ENCODE data around the gene ATP5F1E. TPM values are rescaled to one million over a fixed set of nuclear protein-coding genes. Genes with fewer than 3 reads are reported as not detected.

The ATP5F1E gene
- total and polyA plus RNA-seq, 2 donors (not counting 3 experiments of a cell fraction or from before 2014, with no cell fraction given): 29.0 to 107 TPM

GRCh38 chr20:59001068-59001448, 31.1 kb downstream of the ATP5F1E start:
- TF ChIP-seq EZH2 (IDR thresholded peaks at IDR 0.05; ENCODE audit: borderline replicate concordance, low read depth, low read length, severe bottlenecking) (no peak), GATA2 (IDR thresholded peaks at IDR 0.05; ENCODE audit: insufficient read depth, insufficient read length, low read depth, low read length) (no peak)
- ChIA-PET POLR2A (no interaction called here), CTCF (no interaction called here)

DNA sequence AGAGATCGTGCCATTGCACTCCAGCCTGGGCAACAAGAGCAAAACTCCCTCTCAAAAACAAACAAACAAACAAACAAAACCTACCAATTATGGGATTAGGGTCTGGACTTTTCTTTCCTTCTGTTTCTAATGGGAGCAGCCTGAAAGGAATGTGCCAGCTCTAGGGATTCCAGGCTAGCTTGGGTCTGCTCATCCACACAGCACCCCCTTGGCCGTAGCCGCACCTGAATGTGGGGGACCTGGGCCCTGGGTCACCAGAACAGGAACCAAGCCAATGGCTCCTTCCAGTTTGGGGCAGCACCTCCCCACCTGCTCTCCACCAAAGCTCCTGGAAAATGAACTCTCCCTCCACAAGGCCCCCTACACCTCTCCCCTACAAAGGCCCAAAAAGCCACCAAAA, 31.8 kb downstream of the ATP5F1E start:
- Histone ChIP-seq H3K9ac (replicated peaks; ENCODE audit: extremely low read depth, insufficient read depth, low read length) (no peak overlapping the region), H3K9me1 (replicated peaks; ENCODE audit: control insufficient read depth, extremely low read depth, insufficient read depth, low read length) (no peaks in the 10 kb centered on the region), H3K9me3 (replicated peaks; ENCODE audit: control insufficient read depth, insufficient read depth, low read length) (no peaks in the 10 kb centered on the region), H3K4me2 (ENCODE audit: insufficient read depth, low read length) (no peak overlapping the region), H3K27me3 (ENCODE audit: control insufficient read depth in 2 of 2, insufficient read depth in 2 of 2, low read length in 2 of 2) (no peaks in the 10 kb centered on the region), H3K4me1 (ENCODE audit: control insufficient read depth, extremely low read depth, insufficient read depth, low read length) (peaks cover 9% of the 10 kb centered on the region), H3K36me3 (ENCODE audit: control insufficient read depth in 2 of 2, extremely low read depth in 1 of 2, insufficient read depth in 2 of 2, low read length in 2 of 2) (peaks cover 16 to 46% of the 10 kb centered on the region in 2 experiments), H3K79me2 (ENCODE audit: control insufficient read depth, insufficient read depth, low read length) (peaks cover 29% of the 10 kb centered on the region), H4K20me1 (replicated peaks; ENCODE audit: control insufficient read depth, extremely low read depth, insufficient read depth, low read length) (no peaks in the 10 kb centered on the region), H3K4me3 (replicated peaks in 1 of 3; ENCODE audit: insufficient read depth in 1 of 3, low read depth in 1 of 3, low read length in 3 of 3) (no peak overlapping the region), H2AFZ (ENCODE audit: low read depth, low read length) (no peak overlapping the region), H3K27ac (ENCODE audit: insufficient read depth, low read depth, low read length) (no peak overlapping the region)
- ChIA-PET CTCF (interaction anchor here (0.6 kb wide), 1 partner anchor 677 kb away, joined by 3 read pairs; no protein-coding TSS in a partner anchor), POLR2A (interaction anchor here (0.7 kb wide), 1 partner anchor 16 kb away, joined by 4 read pairs; no protein-coding TSS in a partner anchor)
- dilution Hi-C loops (cut with MboI; ENCODE audit: extremely low pct_ligation_motif_present, low sequenced_read_pairs): no loop called here
- FAIRE-seq: no peak
- no TSS peak for BruUV-seq (replicated peaks)
- intact Hi-C loops (cut with micrococcal nuclease): no loop called here
- DNase-seq (ENCODE audit: low read depth, low spot score): no peak
- no peak for TF ChIP-seq JUN (IDR thresholded peaks at IDR 0.05; ENCODE audit: borderline replicate concordance, insufficient read depth, insufficient read length, low read depth)
- TF ChIP-seq, protein P1, sequence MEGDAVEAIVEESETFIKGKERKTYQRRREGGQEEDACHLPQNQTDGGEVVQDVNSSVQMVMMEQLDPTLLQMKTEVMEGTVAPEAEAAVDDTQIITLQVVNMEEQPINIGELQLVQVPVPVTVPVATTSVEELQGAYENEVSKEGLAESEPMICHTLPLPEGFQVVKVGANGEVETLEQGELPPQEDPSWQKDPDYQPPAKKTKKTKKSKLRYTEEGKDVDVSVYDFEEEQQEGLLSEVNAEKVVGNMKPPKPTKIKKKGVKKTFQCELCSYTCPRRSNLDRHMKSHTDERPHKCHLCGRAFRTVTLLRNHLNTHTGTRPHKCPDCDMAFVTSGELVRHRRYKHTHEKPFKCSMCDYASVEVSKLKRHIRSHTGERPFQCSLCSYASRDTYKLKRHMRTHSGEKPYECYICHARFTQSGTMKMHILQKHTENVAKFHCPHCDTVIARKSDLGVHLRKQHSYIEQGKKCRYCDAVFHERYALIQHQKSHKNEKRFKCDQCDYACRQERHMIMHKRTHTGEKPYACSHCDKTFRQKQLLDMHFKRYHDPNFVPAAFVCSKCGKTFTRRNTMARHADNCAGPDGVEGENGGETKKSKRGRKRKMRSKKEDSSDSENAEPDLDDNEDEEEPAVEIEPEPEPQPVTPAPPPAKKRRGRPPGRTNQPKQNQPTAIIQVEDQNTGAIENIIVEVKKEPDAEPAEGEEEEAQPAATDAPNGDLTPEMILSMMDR (IDR thresholded peaks at IDR 0.05; ENCODE audit: extremely low read depth in 1 of 2, insufficient read depth in 1 of 2, low read depth in 1 of 2, low read length in 2 of 2): no peak

More at GRCh38 chr20:59001068-59001448, 31.1 kb downstream of the ATP5F1E start:
- peaks cover 16% of the 10 kb centered on the region for H3K4me1 ChIP-seq (ENCODE audit: control insufficient read depth, extremely low read depth, insufficient read depth, low read length)
- DNase-seq (ENCODE audit: low read depth, low spot score): no peak
- H3K27me3 ChIP-seq (ENCODE audit: control insufficient read depth in 2 of 2, insufficient read depth in 2 of 2, low read length in 2 of 2): no peaks in the 10 kb centered on the region
- no peak overlapping the region for H3K9ac ChIP-seq (replicated peaks; ENCODE audit: extremely low read depth, insufficient read depth, low read length)
- BruUV-seq (replicated peaks): no TSS peak
- H3K4me3 ChIP-seq (replicated peaks in 1 of 3; ENCODE audit: insufficient read depth in 1 of 3, low read depth in 1 of 3, low read length in 3 of 3): no peak overlapping the region
- H3K27ac ChIP-seq (ENCODE audit: insufficient read depth, low read depth, low read length): no peak overlapping the region
- H3K36me3 ChIP-seq (ENCODE audit: control insufficient read depth in 2 of 2, extremely low read depth in 1 of 2, insufficient read depth in 2 of 2, low read length in 2 of 2): peaks cover 8 to 41% of the 10 kb centered on the region in 2 experiments
- H3K4me2 ChIP-seq (ENCODE audit: insufficient read depth, low read length): no peak overlapping the region
- H3K79me2 ChIP-seq (ENCODE audit: control insufficient read depth, insufficient read depth, low read length): peaks cover 34% of the 10 kb centered on the region
- FAIRE-seq: no peak
- H3K9me3 ChIP-seq (replicated peaks; ENCODE audit: control insufficient read depth, insufficient read depth, low read length): no peaks in the 10 kb centered on the region
- H4K20me1 ChIP-seq (replicated peaks; ENCODE audit: control insufficient read depth, extremely low read depth, insufficient read depth, low read length): no peaks in the 10 kb centered on the region
- dilution Hi-C loops (cut with MboI; ENCODE audit: extremely low pct_ligation_motif_present, low sequenced_read_pairs): no loop called here
- H3K9me1 ChIP-seq (replicated peaks; ENCODE audit: control insufficient read depth, extremely low read depth, insufficient read depth, low read length): no peaks in the 10 kb centered on the region
- intact Hi-C loops (cut with micrococcal nuclease): no loop called here
- no peak overlapping the region for H2AFZ ChIP-seq (ENCODE audit: low read depth, low read length)

Data from endothelial cell of umbilical vein (primary cell).